ENCODE measurements around the gene RD3L.
A peak's percentile ranks its signal among the peaks of the same experiment; 100 is the strongest.
"Not testable (repeated sequence)": the region's sequence is repeated elsewhere in the genome, so short reads cannot be mapped to it uniquely, and the experiment has no call there.

Gene RD3L

DNA sequence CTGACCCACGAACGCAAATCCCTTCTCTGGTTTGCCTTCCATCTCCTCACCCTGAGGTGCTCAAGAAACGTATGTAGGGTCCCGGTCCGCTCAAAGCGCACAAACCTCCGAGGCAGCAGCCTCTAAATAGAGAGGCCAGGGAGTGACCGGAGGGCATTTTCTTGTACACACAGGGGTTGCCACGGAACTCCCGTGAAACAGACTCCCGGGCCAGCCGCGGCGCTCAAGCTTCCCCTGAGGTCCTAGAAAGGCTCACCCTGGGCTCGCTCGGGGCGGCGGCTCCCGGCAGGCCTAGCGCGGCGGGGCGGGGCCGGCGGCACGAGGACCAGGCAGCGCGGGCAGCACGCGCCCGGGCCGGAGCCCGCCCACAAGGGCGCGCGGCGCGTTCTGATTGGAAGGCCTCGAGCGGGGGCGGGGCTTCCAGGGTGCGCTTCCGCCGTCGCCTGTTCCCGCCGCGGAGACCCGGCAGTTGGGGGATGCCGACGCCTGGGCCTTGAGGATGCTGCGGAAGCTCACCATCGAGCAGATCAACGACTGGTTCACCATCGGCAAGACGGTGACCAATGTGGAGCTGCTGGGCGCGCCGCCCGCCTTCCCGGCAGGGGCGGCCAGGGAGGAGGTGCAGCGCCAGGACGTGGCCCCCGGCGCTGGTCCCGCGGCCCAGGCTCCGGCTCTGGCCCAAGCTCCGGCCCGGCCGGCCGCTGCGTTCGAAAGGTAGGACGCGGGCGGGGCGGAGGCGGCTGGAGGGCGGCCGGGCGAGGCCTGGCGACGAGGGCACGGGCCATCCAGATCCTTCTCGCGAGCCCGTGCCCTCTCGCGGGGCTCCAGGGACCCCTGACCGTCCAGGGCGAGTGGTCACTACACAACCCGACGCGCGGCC is 14.1 kb downstream of the RD3L start, which contains the start of gene TDRD9:
Gene TDRD9 (plus strand): TSS at position 446 of the 880 bp plus-strand sequence. CDS start 54 bp downstream, at position 500.
- DNase-seq (ENCODE audit: low read depth, low spot score), result no peak

DNA sequence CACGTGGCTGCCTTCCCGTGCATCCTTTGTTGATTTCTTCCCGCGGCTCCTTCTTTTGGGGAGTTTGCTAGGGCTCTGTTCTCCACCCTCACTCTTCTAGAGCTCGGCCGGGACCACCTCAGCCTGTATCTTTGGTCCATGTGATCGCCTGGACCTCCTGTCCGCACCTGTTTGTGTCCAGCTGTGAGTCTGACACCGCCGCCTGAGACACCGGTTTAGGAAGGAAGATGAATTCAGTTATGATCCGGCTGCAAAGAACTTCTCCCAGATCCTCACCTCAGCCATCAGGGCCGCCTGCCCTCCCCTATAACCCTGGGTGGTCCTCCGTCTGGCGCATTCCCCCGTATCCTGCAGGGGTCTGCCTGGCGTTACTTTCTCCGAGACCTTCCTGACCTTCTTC is 14.8 kb downstream of the RD3L start:
- no peak for DNase-seq (ENCODE audit: low read depth, low spot score)

DNA sequence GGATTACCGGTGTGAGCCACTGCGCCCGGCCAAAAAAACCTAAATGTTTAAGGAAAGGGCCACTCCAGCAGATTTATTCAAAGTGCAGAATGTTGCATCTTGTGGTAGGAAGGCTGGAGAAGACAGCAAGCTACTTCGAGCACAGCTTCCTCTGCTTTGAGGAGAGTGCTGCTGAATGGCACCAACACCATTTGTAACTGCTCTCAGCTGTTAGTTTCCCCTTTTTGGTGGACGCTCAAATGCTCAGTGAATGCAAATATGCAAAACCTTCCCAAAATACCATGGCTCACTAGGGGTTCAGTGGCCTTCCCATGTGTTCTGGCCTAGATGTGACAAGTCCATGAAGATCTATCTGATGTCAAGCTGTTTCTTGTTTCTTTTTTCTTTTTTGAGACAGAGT is 17.0 kb downstream of the RD3L start:
- DNase-seq (ENCODE audit: low read depth, low spot score), result no peak

DNA sequence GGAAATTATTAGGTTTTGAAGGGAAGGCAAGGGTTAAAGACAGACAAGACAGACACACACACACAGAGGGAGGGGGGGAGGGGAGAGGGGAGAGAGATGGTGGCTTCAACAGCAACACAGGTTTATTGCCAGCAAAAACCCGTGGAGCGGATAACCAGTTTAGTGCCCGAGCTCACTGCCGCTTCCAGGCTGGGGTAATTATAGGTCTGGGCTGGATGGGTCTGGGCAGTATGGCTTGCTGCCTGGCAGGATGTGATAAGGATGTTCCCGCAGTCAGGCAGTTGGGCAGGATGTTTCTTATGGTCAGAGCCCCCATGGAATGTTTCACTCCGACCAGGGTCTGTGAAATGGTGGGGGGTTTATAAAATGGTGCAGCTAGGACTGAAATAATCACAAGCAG is 18.5 kb downstream of the RD3L start:
- DNase-seq (ENCODE audit: low read depth, low spot score), result no peak

DNA sequence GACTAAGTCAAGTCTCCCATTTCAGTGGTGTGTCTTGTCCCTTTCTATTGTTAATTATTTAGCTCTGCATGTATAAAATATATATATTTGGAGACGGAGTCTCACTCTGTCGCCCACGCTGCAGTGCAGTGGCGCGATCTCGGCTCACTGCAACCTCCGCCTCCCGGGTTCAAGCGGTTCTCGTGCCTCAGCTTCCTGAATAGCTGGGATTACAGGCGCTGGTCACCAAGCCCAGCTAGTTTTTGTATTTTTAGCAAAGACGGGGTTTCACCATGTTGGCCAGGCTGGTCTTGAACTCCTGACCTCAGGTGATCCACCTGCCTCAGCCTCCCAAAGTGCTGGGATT is 20.5 kb downstream of the RD3L start:
- not testable (repeated sequence) for DNase-seq (ENCODE audit: low read depth, low spot score)

DNA sequence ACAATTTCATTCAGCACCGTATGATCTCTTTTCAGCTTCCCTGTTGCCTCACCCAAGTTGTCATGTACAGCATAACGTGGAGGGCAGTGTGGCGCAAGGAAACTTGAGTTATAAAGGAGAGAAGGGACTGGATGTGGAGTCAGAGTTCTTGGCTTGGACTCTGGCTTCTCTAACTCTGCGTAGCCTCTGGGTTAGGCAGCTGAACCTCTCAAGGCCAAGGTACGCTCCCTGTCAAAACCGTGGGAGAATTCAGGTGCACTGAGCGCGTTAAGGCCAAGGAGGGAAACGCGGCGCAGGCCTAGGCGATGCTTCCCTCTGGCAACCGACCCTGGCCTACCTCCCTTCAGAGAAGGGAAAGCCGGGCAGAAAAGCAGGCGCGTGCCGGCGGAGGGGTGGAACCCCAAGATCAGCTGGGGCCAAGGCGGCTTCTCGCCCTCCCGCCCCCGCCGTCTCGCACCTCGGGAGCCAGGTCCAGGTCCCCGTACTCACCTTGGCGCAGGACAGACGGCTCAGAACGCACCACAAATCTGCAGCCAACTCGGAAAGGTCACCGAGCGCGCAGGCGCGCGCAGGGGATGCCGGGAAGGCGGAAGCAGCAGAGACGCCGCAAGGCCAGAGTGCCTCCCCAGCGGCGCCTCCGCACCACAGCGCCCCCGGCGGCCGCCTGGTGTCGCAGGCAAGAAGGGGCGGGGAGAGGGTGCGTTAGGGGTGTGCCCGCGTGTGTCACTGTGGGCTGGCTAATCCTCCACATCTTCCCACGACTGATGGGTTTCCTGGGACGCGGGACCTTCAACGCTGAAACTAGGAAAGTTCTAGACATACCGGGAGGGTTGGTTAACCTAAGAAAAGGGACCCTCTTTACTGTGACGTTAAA is 21.1 kb downstream of the RD3L start:
- peak; percentile 93 for DNase-seq (ENCODE audit: low read depth, low spot score)

DNA sequence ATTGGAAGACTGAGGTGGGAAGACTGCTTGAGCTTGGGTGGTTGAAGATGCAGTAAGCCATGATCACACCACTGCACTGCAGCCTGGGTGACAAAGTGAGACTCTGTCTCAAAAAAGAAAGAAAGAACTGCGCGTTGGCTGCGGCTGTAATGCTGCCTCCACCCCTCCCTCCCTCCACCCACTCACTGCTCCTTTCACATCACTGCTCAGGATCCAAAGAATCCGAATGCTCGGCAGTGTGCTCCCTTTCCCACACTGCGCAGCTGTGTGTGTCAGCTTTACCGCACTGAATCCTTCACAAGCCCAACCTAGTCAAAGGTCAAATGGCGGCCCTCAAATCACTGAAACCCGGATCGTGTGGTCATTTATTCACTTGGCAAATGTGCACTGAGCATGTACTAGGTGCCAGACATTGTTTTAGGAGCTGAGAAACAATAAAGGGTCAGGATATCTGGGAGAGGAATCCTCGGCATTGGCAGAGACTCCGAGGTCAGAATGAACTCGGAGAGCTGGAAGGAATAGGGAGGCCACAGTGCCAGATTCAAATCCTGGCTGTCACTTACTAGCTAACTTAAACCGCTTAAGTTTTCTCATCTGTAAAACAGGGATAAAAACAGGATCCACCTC is 25.6 kb downstream of the RD3L start:
- no peak for DNase-seq (ENCODE audit: low read depth, low spot score)

DNA sequence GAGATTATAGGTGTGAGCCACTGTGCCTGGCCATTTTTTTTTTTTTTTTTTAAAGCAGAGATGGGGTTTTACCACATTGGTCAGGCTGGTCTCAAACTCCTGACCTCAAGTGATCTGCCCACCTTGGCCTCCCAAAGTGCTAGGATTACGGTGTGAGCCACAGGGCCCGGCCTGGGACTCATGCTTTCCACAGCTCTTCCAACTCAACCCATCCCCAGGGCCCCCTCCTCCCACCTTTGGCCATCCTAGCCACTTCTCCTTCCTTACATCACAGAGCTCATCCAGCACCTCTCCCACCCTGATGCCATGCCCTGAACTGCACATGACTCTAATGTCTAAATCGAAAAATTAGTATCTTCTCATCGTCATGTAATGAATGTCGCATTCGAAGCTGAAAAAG is 26.7 kb downstream of the RD3L start:
- DNase-seq (ENCODE audit: low read depth, low spot score), result no peak

DNA sequence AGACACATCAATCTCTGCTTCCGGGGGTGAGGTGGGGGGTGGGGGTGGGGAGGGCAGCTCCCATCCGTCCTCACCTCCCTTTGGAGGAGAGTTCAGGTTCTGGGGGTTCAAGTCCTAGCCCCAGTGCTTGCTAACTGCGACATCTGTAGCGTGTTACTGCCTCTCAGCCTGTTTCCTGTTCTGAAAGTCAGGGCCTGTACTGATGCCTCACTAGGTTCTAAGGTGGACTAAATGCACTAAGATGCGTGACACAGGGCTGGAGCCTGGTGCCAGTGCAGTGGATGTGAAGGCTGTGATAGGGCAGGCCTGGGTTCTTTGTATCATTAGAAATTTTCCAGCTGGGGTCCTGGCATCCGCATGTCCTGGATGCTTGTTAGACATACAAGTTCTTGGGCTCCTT is 31.3 kb downstream of the RD3L start:
- DNase-seq (ENCODE audit: low read depth, low spot score), result no peak

DNA sequence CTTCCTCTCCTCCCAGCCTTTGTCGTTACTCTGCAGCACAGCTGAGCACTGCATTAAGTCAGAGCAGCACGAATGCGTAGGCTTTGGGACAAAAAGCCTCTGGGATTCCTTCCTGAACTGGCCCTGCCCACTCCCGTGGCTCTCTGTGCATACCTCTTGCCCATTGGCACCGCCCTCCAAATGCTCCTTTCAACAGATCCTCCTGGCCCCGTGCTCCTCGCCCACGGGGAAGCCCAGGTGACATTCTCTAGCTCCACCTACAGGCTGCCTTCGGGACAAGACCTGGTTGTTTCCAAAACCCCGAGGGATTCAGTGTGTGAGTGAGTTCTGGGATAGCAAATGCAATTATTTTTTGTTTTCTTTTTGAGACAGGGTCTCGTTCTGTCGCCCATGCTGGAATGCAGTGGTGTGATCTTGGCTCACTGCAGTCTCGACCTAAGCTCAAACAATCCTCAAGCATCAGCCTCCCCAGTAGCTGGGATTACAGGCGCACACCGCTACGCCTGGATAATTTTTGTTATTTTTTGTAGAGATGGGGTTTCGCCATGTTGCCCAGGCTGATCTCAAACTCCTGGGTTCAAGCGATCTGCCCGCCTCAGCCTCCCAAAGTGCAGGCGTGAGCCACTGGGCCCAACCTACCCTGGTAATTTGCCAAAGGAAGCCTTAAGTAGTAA is 31.9 kb downstream of the RD3L start:
- peak; percentile 48 for DNase-seq (ENCODE audit: low read depth, low spot score)

DNA sequence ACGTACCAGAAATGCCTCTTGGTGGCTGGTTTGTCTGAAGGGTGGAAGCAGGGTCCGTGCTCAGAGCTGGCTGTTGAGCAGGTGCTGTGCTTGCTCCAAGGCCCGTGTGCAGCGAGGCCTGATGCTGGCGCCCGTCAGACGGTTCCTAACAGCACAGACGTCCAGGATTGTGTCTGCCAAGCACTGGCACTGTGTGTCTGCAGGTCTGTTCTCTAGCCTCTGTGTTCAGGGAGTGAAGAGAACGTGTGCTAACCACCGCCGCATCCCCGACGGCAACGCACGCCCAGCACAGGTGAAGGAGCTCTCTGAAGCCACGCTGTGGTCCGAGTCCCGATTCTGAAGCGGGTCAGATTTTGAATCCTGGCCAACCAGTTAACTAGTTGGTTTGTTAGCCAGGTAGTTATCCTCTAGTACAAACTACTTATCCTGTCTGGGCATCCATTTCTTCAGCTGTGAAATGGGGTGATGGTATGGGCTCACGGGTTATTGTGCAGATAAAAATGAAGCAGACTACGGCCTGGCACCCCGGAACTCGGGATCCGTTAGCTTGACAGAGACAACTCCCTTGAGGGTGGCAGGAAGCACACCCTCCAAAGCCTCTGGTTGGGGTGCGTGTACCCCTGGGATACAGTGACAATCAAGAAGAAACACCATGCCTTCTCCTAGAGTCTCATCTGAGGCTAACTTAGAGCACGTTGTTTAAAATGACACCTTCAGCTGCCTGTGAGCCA is 32.6 kb downstream of the RD3L start:
- no peak for DNase-seq (ENCODE audit: low read depth, low spot score)

DNA sequence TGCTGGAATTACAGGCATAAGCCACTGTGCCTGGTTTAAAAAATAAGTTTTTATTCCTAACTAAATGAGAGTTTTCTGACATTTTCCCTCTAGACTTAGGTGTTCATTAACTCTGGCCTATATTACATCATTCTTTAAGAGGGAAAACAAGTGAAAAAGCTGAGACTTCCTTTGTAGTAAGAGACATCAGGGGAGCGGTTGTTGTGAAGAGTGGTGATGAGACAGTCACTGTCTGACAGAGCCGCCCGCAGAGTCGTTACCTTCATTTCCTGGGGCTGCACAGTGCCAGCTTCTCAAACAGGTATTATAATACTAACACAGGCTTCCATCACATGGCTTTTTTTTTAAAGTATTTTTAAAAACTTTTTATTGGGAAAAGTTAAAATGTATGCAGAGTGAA is 33.7 kb downstream of the RD3L start:
- DNase-seq (ENCODE audit: low read depth, low spot score), result no peak

DNA sequence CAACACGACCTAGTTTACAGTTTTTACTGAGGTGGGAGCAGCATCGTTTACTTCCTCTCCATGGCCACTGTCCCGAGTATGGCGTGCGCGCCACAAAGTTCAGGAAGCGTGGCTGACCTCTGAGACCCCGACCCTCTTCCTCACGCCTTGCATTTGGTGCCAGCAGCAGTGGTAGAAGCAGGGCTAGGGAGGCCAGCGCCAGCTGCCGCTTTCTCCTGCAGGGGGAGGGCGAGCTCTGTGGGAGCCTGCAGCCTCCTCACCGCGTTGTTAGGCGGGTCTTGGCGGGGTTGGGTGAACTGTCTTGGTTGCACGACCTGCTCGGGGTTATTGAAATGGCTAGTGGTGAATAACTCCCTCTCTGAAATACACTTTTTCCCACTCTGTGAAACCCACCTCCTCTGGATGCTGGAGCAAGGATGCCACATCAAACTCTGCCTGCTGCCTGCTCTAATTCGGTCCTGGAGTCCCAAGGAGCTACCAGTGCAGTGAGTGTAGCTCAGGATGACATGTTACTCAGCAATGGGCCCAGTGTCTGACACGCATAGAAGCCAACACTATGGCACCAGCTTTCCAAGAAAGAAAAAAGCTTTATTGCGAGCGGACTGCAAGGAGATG is 36.4 kb downstream of the RD3L start:
- no peak for DNase-seq (ENCODE audit: low read depth, low spot score)

DNA sequence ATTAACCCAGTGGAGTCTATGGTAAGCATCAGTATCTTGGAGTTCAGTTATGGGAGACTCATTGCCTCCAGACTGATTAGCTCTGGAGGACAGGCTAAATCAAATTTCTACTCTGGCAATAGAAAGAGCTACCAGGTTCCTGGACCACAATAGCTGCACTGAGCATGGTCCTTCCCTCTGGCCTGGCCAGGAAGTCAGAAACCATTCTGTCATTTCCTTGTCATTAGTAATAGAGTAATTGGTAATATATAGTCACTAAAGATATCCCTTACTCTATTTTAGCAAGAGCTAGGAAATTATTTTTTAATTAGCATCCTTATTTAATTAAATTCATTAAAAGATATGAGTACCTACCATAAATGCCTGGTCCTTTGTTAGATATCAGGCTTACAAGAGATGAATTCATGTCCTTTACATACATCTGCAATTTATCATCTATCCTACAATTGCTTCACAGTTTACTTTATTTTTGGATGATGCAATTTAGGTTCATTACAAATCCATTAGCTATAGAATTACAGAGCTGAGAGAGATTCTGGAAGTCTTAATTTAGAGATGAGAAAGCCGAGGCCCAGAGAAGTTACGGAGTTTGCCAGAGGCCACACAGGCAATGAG is 37.7 kb downstream of the RD3L start:
- no peak for DNase-seq (ENCODE audit: low read depth, low spot score)

DNA sequence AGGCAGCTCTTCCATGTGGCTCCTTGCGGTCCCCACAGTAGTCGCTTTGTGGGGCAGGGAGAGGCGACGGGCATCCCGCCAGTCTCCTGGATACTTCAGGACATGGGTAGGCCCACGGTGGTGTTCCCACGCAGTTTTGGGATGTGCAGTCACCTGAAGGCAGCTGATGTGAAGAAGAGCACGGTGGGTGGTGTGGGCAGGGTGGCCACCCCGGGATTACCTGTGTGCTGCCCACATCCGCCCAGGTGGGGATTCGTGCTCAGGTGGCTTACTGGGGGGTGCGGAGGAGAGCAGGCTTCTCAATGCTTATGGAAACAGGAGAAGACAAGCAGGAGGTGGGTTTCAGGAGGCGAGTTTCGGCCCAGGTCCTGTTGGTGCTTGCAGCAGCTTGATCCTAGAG is 42.5 kb downstream of the RD3L start:
- DNase-seq (ENCODE audit: low read depth, low spot score), result no peak

DNA sequence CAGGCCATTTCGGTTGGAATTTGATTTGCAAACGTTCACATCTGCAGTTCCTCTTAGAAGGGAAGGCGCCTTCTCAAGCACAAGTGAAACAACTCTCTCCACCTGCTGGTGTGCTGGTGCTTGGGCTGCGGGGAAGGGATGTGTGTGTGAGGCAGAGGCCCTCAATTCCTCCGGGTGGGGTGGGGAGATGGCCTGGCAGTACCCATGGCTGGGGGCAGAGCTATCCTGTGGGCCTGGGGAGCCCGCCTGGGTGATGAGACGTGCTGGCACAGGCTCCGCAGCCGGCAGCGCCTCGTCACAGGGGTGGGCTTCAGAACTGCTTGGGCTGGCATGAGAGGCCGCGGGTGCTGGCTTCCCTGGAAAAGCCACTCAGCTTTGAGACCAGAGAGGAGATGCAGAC is 43.0 kb downstream of the RD3L start:
- no peak for DNase-seq (ENCODE audit: low read depth, low spot score)

DNA sequence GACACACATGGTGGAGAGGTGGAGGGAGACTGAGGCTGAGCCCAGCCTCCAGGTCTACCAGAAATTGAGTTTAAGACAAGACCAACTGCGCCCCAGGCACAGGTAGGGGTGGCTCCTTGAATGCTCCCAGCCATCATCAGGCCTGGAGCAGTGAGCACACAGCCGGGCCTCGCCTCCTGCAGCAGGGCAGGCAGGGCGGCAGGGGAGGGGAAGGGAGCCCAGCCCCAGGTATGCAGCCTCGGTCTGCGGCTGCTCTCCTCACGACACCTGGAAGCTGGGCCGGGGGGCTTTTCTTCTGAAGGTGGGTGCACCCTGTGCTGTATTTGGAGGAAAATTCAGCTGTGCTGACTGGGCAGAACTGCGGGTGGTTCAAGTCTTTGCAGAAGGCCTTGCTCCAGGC is 43.6 kb downstream of the RD3L start:
- DNase-seq (ENCODE audit: low read depth, low spot score), result no peak

DNA sequence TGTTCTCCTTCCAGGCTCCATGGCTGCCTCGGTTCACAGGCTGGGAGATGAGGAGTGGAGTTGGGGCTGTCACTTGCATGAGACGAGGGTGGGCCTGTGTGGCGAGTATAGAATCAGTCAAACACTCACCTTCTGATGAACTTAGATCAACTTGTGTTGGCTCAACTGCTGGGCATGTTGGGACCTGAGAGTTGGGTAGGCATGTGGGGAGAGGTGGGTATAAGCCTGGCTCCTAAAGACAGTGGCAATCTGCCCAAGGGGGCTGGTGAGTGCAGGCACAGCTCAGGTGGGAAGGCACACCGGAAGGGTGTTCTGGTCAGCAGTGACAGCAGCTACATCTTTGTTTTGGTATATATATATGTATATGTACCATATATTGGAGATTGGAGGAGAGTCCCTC is 44.1 kb downstream of the RD3L start:
- DNase-seq (ENCODE audit: low read depth, low spot score), result no peak

DNA sequence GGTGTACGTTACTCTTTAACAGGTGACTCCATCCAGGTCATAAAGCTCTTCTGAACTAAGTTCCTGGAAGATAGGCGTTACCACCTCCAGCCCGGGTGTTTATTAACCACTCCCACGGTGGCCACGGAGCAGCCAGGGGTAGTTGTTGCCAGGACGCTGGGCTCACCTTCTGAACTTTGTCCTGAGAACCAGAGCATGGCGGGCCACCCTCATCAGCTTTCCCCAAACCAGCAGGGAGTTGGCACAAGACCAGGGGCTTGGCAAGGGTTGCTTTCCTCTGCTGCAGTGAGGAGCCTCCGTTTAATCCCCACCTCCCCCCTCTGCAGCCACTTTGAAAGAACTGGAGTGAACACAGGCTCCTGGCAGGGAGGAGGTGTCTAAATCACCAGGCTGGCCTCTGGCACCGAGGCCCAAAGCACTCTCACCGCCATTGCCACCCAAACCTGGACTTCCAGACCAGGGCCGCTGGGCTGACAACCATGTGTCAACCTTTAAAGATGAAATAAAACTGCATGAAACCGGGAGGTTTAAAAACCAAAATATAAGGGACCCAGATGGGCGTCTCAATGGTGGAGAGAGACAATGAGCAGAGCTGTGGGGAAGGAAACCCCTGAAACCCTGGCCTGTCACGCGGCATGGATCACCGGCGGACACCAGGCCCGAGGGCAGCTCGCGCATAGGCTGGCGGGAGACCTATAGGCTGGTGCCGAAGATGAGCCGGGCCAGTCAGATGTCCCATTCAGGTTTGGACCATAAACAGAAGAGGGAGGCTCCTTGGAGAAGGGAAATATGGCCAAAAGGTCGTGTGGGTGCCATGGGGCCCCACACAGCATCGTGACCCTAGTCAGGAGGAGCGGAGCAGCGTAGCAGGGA is 45.0 kb downstream of the RD3L start:
- no peak for DNase-seq (ENCODE audit: low read depth, low spot score)

All from activated CD4-positive, CD25-positive, alpha-beta regulatory T cell treated with anti-CD3 and anti-CD28 coated beads, Interleukin-2, amount 50 U/mL, for 16 hours (primary cell).